Measurements from ENCODE around the gene LRCH1.

The LRCH1 gene

DNA sequence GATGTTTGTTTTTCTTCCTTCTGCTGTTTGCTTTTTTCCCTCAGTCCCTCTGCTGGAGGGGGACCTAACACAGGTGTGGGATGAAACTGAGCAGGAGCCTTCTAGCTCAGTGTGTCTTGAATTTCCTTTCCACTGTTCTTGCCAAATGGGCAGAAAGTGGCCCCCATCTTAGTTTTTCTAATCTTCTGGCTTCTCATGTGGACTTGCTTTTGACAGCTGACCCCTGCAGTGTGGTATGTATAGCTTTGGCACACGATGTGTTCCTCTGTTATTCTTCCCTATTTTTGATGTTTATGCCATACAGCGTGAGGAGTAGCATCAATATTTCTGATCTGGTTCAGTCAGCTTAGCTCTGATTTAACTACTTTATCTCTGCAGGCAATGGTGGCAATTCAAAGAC is 8.3 kb downstream of the LRCH1 start:
- FAIRE-seq (no peak), DNase-seq (ENCODE audit: insufficient read length, low spot score) (no peak)
- TF ChIP-seq, protein P1, sequence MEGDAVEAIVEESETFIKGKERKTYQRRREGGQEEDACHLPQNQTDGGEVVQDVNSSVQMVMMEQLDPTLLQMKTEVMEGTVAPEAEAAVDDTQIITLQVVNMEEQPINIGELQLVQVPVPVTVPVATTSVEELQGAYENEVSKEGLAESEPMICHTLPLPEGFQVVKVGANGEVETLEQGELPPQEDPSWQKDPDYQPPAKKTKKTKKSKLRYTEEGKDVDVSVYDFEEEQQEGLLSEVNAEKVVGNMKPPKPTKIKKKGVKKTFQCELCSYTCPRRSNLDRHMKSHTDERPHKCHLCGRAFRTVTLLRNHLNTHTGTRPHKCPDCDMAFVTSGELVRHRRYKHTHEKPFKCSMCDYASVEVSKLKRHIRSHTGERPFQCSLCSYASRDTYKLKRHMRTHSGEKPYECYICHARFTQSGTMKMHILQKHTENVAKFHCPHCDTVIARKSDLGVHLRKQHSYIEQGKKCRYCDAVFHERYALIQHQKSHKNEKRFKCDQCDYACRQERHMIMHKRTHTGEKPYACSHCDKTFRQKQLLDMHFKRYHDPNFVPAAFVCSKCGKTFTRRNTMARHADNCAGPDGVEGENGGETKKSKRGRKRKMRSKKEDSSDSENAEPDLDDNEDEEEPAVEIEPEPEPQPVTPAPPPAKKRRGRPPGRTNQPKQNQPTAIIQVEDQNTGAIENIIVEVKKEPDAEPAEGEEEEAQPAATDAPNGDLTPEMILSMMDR (IDR thresholded peaks at IDR 0.05; ENCODE audit: insufficient read depth, missing control alignments) = no peak

DNA sequence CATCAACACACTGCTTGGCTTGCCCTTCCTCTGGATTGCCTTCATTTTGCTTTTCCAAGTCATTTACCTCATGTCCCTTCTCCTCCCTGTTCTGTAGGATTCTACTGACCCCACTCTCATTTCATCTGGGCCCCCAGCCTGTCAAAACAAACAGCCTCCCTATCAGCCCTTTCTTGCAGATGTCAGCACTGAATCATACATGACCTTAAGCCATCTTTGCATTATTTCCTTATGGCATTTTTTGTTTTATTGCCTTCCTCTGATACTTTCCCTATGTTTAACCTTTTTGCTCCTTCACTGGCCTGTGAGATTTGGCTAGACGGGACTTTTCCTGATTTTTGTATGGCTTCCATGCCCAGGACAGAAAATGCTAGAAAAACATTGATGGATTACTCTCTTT is 8.7 kb downstream of the LRCH1 start:
- FAIRE-seq (peak; percentile 53), DNase-seq (ENCODE audit: insufficient read length, low spot score) (no peak)
- TF ChIP-seq, protein P1 (IDR thresholded peaks at IDR 0.05; ENCODE audit: insufficient read depth, missing control alignments) = no peak

DNA sequence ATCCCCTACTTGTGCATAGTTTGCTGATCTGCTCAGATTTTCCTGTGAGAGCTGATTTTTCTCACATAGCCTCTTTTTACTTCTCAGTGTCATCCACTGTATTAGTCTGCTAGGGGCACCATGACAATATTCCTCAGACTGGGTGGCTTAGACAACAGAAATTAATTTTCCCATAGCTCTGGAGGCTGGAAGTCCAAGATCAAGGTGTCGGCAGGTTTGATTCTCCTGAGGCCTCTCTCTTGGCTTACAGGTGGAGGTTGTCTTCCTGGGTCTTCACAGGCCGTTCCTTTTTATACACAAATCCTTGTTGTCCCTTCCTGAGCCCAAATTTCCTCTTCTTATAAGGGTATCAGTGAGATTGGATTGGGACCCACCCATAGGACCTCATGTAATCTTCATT is 9.2 kb downstream of the LRCH1 start:
- FAIRE-seq (no peak), DNase-seq (ENCODE audit: insufficient read length, low spot score) (no peak)
- TF ChIP-seq, protein P1 (IDR thresholded peaks at IDR 0.05; ENCODE audit: insufficient read depth, missing control alignments) = no peak

GRCh38 chr13:46562581-46562980 is 9.6 kb downstream of the LRCH1 start:
- TF ChIP-seq, protein P1 (IDR thresholded peaks at IDR 0.05; ENCODE audit: insufficient read depth, missing control alignments) = no peak
- DNase-seq (ENCODE audit: insufficient read length, low spot score) = no peak
- peak; percentile 6 for FAIRE-seq

DNA sequence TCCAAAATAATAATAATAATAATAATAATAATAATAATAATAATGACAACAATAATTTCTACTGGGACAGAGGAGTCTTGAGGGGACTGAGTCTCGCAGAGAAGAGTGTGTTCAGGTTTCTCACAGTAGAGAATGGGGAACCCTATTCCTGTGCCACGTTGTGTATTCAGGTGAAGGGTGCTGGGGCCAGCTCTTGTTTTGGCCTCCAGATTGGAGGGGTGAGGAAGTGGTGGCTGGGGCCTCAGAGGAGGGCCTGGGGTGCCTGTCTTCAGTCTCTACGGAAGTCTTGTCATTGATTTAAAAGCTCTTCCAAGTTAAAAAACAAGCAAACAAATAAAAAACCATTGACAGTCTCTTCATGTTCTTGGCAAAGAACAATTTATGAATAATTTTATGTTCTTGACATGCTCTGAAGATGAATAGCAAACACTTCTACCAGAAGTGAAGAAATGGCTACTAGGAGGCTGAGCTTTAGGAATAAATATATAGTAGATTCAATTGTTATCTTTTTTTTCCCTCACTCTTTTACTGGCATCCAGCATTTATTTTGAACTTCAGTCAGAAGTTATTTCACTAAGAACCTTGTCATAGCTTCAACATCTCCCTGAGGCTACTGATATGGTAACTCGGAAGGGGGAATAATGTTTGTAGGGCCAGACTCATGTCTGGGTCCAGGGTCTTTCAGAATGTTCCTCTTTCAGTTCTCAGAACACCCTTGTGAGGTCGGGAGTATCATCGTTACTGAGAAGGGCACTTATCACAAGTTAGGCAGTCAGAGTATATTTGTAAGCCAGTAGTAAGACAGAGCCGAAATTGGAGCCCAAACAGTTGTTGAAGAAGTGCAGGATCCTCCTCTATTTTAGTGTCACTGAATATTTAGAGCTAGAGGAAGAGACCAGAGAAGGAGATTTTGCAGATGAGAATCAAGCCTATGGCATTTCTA is 13.1 kb downstream of the LRCH1 start:
- DNase-seq (ENCODE audit: insufficient read length, low spot score) (no peak), FAIRE-seq (peak; percentile 11)
- TF ChIP-seq, protein P1 (IDR thresholded peaks at IDR 0.05; ENCODE audit: insufficient read depth, missing control alignments) = no peak

DNA sequence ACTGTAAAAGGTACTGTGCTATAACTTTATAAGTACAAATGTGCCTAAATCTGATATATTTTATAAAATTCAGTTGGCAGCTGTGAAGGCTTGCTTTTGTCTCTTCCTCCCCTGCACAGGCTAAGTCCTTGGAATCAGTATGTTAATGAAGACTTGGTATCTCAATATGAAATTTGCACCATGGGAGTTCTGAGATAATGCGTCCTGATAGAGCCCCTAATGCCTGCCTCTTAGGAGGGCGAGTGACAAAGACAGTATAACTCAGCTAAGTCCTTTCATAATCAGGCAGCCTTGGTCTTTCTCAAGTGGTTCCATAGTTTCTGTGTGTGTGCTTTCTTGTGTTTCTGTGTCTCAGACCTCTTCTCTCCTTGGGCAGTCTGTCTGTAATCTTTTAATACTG is 14.7 kb downstream of the LRCH1 start:
- FAIRE-seq (peak; percentile 95), DNase-seq (ENCODE audit: insufficient read length, low spot score) (no peak)
- TF ChIP-seq, protein P1 (IDR thresholded peaks at IDR 0.05; ENCODE audit: insufficient read depth, missing control alignments) = no peak

GRCh38 chr13:46569456-46569855 is 16.5 kb downstream of the LRCH1 start:
- FAIRE-seq (peak; percentile 80), DNase-seq (ENCODE audit: insufficient read length, low spot score) (no peak)
- TF ChIP-seq, protein P1 (IDR thresholded peaks at IDR 0.05; ENCODE audit: insufficient read depth, missing control alignments) = no peak
